HepG2 (cell line): ENCODE measurements around the gene PPP2R5C. TPM values are rescaled to one million over a fixed set of nuclear protein-coding genes. Genes with fewer than 3 reads are reported as not detected.

ENCODE experiments used
- ATAC-seq: fragments of 200-7000 bp; cut with Tn5 transposase; 3 replicates; pipeline ENCODE4 v1.9.1; 2020; ENCODE audit warnings: mild to moderate bottlenecking, moderate library complexity
- BruUV-seq: library from RNA; stranded (reverse); fragments of 400-500 nt; replicated peaks from 2 replicates; lab custom pipeline; 2021; lab: Mats Ljungman, UMichigan
- CTCF ChIA-PET: fragments of 300-600 bp; formaldehyde crosslinking; extraction: SDS; loops from one replicate; lab custom pipeline; 2021; ENCODE audit warnings: low total read pairs, inconsistent platforms, low intra/inter-chr PET ratio; lab: Yijun Ruan, JAX
- POLR2A ChIA-PET: fragments of 350-600 bp; sonication (Branson Sonifier 250); formaldehyde crosslinking; loops from one replicate; lab custom pipeline; 2020; ENCODE audit warnings: antibody characterized with exemption, inconsistent platforms; lab: Yijun Ruan, JAX
- DNase-seq: peaks from one replicate; pipeline ENCODE4 v3.0.0-alpha.2; 2015; ENCODE audit warnings: low spot score
- FAIRE-seq: peaks from 3 replicates; lab custom pipeline; 2011; peaks lifted over from hg19 to GRCh38; lab: Jason Lieb, UNC
- H2AFZ ChIP-seq: one replicate; pipeline ENCODE4 v1.6.1; 2011; ENCODE audit warnings: low read length, inconsistent platforms
- H3K27ac ChIP-seq: fragments of 300-600 bp; 3 replicates; pipeline ENCODE4 v1.8.0; 2011; ENCODE audit warnings: mixed run types, mild to moderate bottlenecking, mixed read lengths, low read length, inconsistent platforms; ENCODE audit not compliant: insufficient read depth; ENCODE audit errors: extremely low read length
- H3K27me3 ChIP-seq, 2 experiments: fragments of 200-600 bp in 1 of 2; 2 replicates in 1 of 2; 3 replicates in 1 of 2; pipeline versions ENCODE4 v1.6.0 to v1.8.0; 2011; ENCODE audit warnings: low read length in 2 of 2, mild to moderate bottlenecking in 2 of 2, moderate library complexity in 2 of 2, inconsistent platforms in 1 of 2; ENCODE audit not compliant: insufficient read depth in 2 of 2, control insufficient read depth in 1 of 2
- H3K36me3 ChIP-seq, 2 experiments: fragments of 200-600 bp in 1 of 2; replicated peaks in 1 of 2; 2 replicates in 1 of 2; 3 replicates in 1 of 2; pipeline versions ENCODE4 v1.5.1 to v1.8.0; 2011; ENCODE audit warnings: low read length in 2 of 2, inconsistent platforms in 1 of 2; ENCODE audit not compliant: insufficient read depth in 2 of 2, control insufficient read depth in 1 of 2
- H3K4me1 ChIP-seq: 2 replicates; pipeline ENCODE4 v1.5.1; 2012; ENCODE audit warnings: low read length, inconsistent platforms; ENCODE audit not compliant: insufficient read depth
- H3K4me2 ChIP-seq: 2 replicates; pipeline ENCODE4 v1.6.0; 2011; ENCODE audit warnings: low read depth, low read length, inconsistent platforms
- H3K4me3 ChIP-seq, 3 experiments: fragments of 200-600 bp in 1 of 3; sonication (generic), shearing (Covaris generic) in 1 of 3; replicated peaks in 1 of 3; 2 replicates each; pipeline ENCODE4 v1.5.1; 2011 to 2016; ENCODE audit warnings: low read length in 3 of 3, inconsistent platforms in 2 of 3, low read depth in 2 of 3, mild to moderate bottlenecking in 2 of 3, control low read depth in 1 of 3, mixed read lengths in 1 of 3; ENCODE audit not compliant: insufficient read depth in 1 of 3
- H3K79me2 ChIP-seq: one replicate; pipeline ENCODE4 v1.6.1; 2011; ENCODE audit warnings: low read length, inconsistent platforms; ENCODE audit not compliant: insufficient read depth
- H3K9ac ChIP-seq: 2 replicates; pipeline ENCODE4 v1.6.0; 2011; ENCODE audit warnings: mild to moderate bottlenecking, low read depth, low read length, inconsistent platforms; ENCODE audit not compliant: insufficient read depth
- H3K9me3 ChIP-seq: 2 replicates; pipeline ENCODE4 v1.5.1; 2012; ENCODE audit warnings: mild to moderate bottlenecking, low read length
- H4K20me1 ChIP-seq: 2 replicates; pipeline ENCODE4 v1.6.0; 2011; ENCODE audit warnings: inconsistent platforms, mild to moderate bottlenecking, low read length, moderate library complexity; ENCODE audit not compliant: insufficient read depth
- EP300 ChIP-seq, 3 experiments: sonication (generic) in 1 of 3; formaldehyde crosslinking in 1 of 3; IDR thresholded peaks; 2 replicates each; pipeline versions ENCODE4 v1.5.1 to v1.6.1; 2011 to 2020; ENCODE audit warnings: low read depth in 2 of 3, low read length in 2 of 3, borderline replicate concordance in 1 of 3, improper control_type of control experiment in 1 of 3, mild to moderate bottlenecking in 1 of 3, missing genetic modification reagents in 1 of 3, moderate library complexity in 1 of 3
- HMGA1 ChIP-seq: sonication (generic); formaldehyde crosslinking; conservative IDR thresholded peaks from 2 replicates; pipeline ENCODE4 v1.4.0; 2020; ENCODE audit warnings: missing genetic modification reagents
- HNRNPLL ChIP-seq: fragments of 200-400 bp; formaldehyde crosslinking; IDR thresholded peaks from 2 replicates; pipeline ENCODE4 v1.6.1; 2017; ENCODE audit warnings: mild to moderate bottlenecking, low read depth, low read length; ENCODE audit not compliant: poor library complexity, severe bottlenecking
- LBX2 ChIP-seq: sonication (generic); formaldehyde crosslinking; IDR thresholded peaks from 2 replicates; pipeline ENCODE4 v1.5.0; 2020; ENCODE audit warnings: missing genetic modification reagents, mild to moderate bottlenecking, borderline replicate concordance
- NONO ChIP-seq, 2 experiments: fragments of 450-650 bp in 1 of 2; sonication (generic) in 1 of 2; formaldehyde crosslinking in 1 of 2; IDR thresholded peaks in 1 of 2; conservative IDR thresholded peaks in 1 of 2; 2 replicates each; pipeline versions ENCODE4 v1.6.1 to v1.8.0; 2017 to 2022; ENCODE audit warnings: mild to moderate bottlenecking in 1 of 2, missing genetic modification reagents in 1 of 2, moderate library complexity in 1 of 2
- NR2F6 ChIP-seq, 2 experiments: IDR thresholded peaks; 2 replicates each; pipeline ENCODE4 v1.6.1; 2016; ENCODE audit warnings: antibody characterized with exemption in 1 of 2, mild to moderate bottlenecking in 1 of 2
- ZNF740 ChIP-seq: sonication (generic); formaldehyde crosslinking; IDR thresholded peaks from 2 replicates; pipeline ENCODE4 v1.4.0; 2020; ENCODE audit warnings: missing genetic modification reagents
- WGBS: methylation state at CpG from one replicate; pipeline ENCODE4 v1.1.6; 2017; ENCODE audit warnings: low lambda C conversion rate; 5-methylcytosine and 5-hydroxymethylcytosine counted together
- in situ Hi-C: cut with HindIII; loops from 2 replicates; pipeline ENCODE4 v1.10.0; 2017; ENCODE audit warnings: low pct_unique_long_range_greater_than_20kb; ENCODE audit not compliant: extremely low pct_ligation_motif_present
- intact Hi-C: fragments of 100-400 bp; cut with micrococcal nuclease; formaldehyde crosslinking; loops from one replicate; pipeline ENCODE4 v1.10.0; 2022; ENCODE audit not compliant: unreplicated experiment
- polyA plus RNA-seq, 8 experiments: library from polyadenylated mRNA; depleted of rRNA in 3 of 8; stranded (reverse) in 7 of 8; unstranded in 1 of 8; fragments of >200 nt; fragmentation: Illumina TruSeq in 4 of 8; extraction: Trizol in 4 of 8; gene quantifications; 2 replicates each; pipeline versions ENCODE4 v1.2.1 to v1.2.3, GENCODE V29; 2011 to 2016; ENCODE audit warnings: low read depth in 4 of 8, missing spikeins in 1 of 8, mixed read lengths in 1 of 8; ENCODE audit not compliant: insufficient read depth in 1 of 8
- total RNA-seq, 5 experiments: library from RNA; depleted of rRNA; stranded (reverse); fragments of >200 nt; fragmentation: Illumina TruSeq; extraction: Trizol; gene quantifications; 2 replicates each; pipeline ENCODE4 v1.2.3, GENCODE V29; 2016; ENCODE audit warnings: low read depth in 1 of 5
- TF ChIP-seq, protein P1 (sequence below): sonication (generic); formaldehyde crosslinking; IDR thresholded peaks from 2 replicates; pipeline ENCODE4 v1.5.0; 2020; ENCODE audit warnings: mild to moderate bottlenecking, missing genetic modification reagents, moderate library complexity

The PPP2R5C gene
- total and polyA plus RNA-seq, 2 of the 13 experiments (the other 11 are each of a cell fraction or from before 2014, with no cell fraction given), result 74.3 to 78.5 TPM

- TF ChIP-seq ZNF740, result no peak
These were observed 191.6 kb downstream of the PPP2R5C start (continued) for GRCh38 chr14:101953151-101953550.

DNA sequence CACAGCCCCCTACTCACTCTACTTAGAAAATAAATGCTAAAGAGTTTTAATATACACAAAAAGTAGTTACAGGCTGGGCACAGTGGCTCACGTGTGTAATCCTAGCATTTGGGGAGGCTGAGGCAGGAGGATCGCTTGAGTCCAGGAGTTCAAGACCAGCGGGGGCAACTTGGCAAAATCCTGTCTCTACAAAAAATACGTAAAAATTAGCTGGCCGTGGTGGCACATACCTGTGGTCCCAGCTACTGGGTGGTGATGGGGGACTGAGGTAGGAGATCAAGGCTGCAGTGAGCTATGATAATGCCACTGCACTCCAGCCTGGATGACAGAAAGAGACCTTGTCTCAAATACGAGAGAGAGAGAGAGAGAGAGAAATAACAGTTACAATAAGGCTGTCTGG is 193.0 kb downstream of the PPP2R5C start:
- Histone ChIP-seq H3K36me3 (no peaks in the 10 kb centered on the region), H3K27ac (no peak overlapping the region), H3K4me2 (no peak overlapping the region), H3K79me2 (peaks cover 6% of the 10 kb centered on the region), H4K20me1 (no peaks in the 10 kb centered on the region), H3K9ac (no peak overlapping the region), H2AFZ (no peak overlapping the region), H3K4me1 (peaks cover 36% of the 10 kb centered on the region), H3K9me3 (no peaks in the 10 kb centered on the region), H3K4me3 (no peak overlapping the region), H3K27me3 (peaks cover 0 to 3% of the 10 kb centered on the region in 2 experiments; a peak in 1 of 5 replicates)
- DNase-seq, result no peak
- POLR2A ChIA-PET, result no interaction called here
- no peak for ATAC-seq
- TF ChIP-seq LBX2 (CRISPR knock-in tag) (no peak), NONO (IDR thresholded peaks at IDR 0.05) (no peak), NONO (CRISPR knock-in tag; conservative IDR thresholded peaks at IDR 0.05) (no peak)
- intact Hi-C loops (no loop called here), in situ Hi-C loops (no loop called here)
- CTCF ChIA-PET, result no interaction called here
- no peak for FAIRE-seq
- WGBS, result 76% methylated on average over 6 of the region's 6 CpGs
- BruUV-seq, result no TSS peak

GRCh38 chr14:101955695-101956161 is 194.2 kb downstream of the PPP2R5C start:
- intact Hi-C loops, result no loop called here
- H3K27me3 ChIP-seq, result peaks cover 0 to 3% of the 10 kb centered on the region in 2 experiments; a peak in 2 of 5 replicates
- in situ Hi-C loops, result no loop called here
- DNase-seq, result no peak
- H3K9me3 ChIP-seq, result no peaks in the 10 kb centered on the region
- ChIA-PET POLR2A (no interaction called here), CTCF (no interaction called here)
- no peak overlapping the region for H3K4me2 ChIP-seq
- H2AFZ ChIP-seq, result no peak overlapping the region
- no peaks in the 10 kb centered on the region for H4K20me1 ChIP-seq
- no peak for ATAC-seq
- BruUV-seq, result no TSS peak
- FAIRE-seq, result no peak
- WGBS, result 72% methylated on average over 34 of the region's 34 CpGs
- H3K27ac ChIP-seq, result no peak overlapping the region
- no peak overlapping the region for H3K9ac ChIP-seq
- TF ChIP-seq, protein P1, sequence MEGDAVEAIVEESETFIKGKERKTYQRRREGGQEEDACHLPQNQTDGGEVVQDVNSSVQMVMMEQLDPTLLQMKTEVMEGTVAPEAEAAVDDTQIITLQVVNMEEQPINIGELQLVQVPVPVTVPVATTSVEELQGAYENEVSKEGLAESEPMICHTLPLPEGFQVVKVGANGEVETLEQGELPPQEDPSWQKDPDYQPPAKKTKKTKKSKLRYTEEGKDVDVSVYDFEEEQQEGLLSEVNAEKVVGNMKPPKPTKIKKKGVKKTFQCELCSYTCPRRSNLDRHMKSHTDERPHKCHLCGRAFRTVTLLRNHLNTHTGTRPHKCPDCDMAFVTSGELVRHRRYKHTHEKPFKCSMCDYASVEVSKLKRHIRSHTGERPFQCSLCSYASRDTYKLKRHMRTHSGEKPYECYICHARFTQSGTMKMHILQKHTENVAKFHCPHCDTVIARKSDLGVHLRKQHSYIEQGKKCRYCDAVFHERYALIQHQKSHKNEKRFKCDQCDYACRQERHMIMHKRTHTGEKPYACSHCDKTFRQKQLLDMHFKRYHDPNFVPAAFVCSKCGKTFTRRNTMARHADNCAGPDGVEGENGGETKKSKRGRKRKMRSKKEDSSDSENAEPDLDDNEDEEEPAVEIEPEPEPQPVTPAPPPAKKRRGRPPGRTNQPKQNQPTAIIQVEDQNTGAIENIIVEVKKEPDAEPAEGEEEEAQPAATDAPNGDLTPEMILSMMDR (CRISPR knock-in tag), result no peak
- no peak for TF ChIP-seq NR2F6 (IDR thresholded peaks at IDR 0.05)
- TF ChIP-seq NR2F6 (CRISPR knock-in tag; IDR thresholded peaks at IDR 0.05), result no peak
- TF ChIP-seq HMGA1 (CRISPR knock-in tag), result no peak
- TF ChIP-seq EP300 (IDR thresholded peaks at IDR 0.05; ENCODE audit: low read depth in 2 of 2, low read length in 2 of 2), result no peak
- TF ChIP-seq EP300 (CRISPR knock-in tag; IDR thresholded peaks at IDR 0.05; ENCODE audit: borderline replicate concordance), result no peak
- TF ChIP-seq HNRNPLL, result no peak
- peaks cover 36% of the 10 kb centered on the region for H3K4me1 ChIP-seq
- H3K36me3 ChIP-seq, result no peaks in the 10 kb centered on the region
- H3K4me3 ChIP-seq, result no peak overlapping the region
- peaks cover under 1% of the 10 kb centered on the region for H3K79me2 ChIP-seq
